ENCODE measurements around the gene ATP11C. TPM values are rescaled to one million over a fixed set of nuclear protein-coding genes. Genes with fewer than 3 reads are reported as not detected.

The ATP11C gene
- total and polyA plus RNA-seq, 2 experiments from 2014 or later: 8.5 to 22.3 TPM

- H3K9me2 ChIP-seq (replicated peaks; ENCODE audit: insufficient read depth): no peaks in the 10 kb centered on the region
- H3K27me3 ChIP-seq: no peaks in the 10 kb centered on the region
- no peak overlapping the region for H3K27ac ChIP-seq
- no peaks in the 10 kb centered on the region for H3K9me3 ChIP-seq (ENCODE audit: low read depth)
- H3K4me1 ChIP-seq (ENCODE audit: insufficient read depth): no peaks in the 10 kb centered on the region
- H3K79me2 ChIP-seq: peaks cover 61% of the 10 kb centered on the region
- 54% methylated on average over 4 of the region's 4 CpGs for WGBS (ENCODE audit: low lambda C conversion rate, missing lambda C conversion rate)
- H2AFZ ChIP-seq: no peak overlapping the region
- H3K4me3 ChIP-seq: peak overlapping the region; percentile 70
- peak overlapping the region; percentile 83 for H3K4me2 ChIP-seq
- TF ChIP-seq EZH2 (IDR thresholded peaks at IDR 0.05; ENCODE audit: borderline replicate concordance) (no peak), CTCF (IDR thresholded peaks at IDR 0.05; ENCODE audit: poor library complexity) (no peak), EZH2phosphoT487 (IDR thresholded peaks at IDR 0.05; ENCODE audit: low read depth, severe bottlenecking, unreplicated experiment) (no peak)
- no peak for DNase-seq (ENCODE audit: low spot score)
- no peaks in the 10 kb centered on the region for H3K36me3 ChIP-seq (replicated peaks; ENCODE audit: insufficient read depth, low read depth)
- H4K20me1 ChIP-seq (ENCODE audit: insufficient read depth, poor library complexity, severe bottlenecking): peaks cover 15% of the 10 kb centered on the region
Measured at GRCh38 chrX:139930401-139930800, 2.5 kb downstream of the ATP11C start.

GRCh38 chrX:139929876-139930275, 3.0 kb downstream of the ATP11C start:
- Histone ChIP-seq H3K27me3 (no peaks in the 10 kb centered on the region), H3K9me2 (replicated peaks; ENCODE audit: insufficient read depth) (no peaks in the 10 kb centered on the region), H3K4me2 (peak overlapping the region; percentile 83), H3K36me3 (replicated peaks; ENCODE audit: insufficient read depth, low read depth) (no peaks in the 10 kb centered on the region), H4K20me1 (ENCODE audit: insufficient read depth, poor library complexity, severe bottlenecking) (peaks cover 15% of the 10 kb centered on the region), H3K27ac (no peak overlapping the region), H3K79me2 (peaks cover 62% of the 10 kb centered on the region), H2AFZ (no peak overlapping the region), H3K4me3 (no peak overlapping the region), H3K9me3 (ENCODE audit: low read depth) (no peaks in the 10 kb centered on the region), H3K4me1 (ENCODE audit: insufficient read depth) (no peaks in the 10 kb centered on the region)
- TF ChIP-seq CTCF (IDR thresholded peaks at IDR 0.05; ENCODE audit: poor library complexity) (no peak), EZH2 (IDR thresholded peaks at IDR 0.05; ENCODE audit: borderline replicate concordance) (no peak), EZH2phosphoT487 (IDR thresholded peaks at IDR 0.05; ENCODE audit: low read depth, severe bottlenecking, unreplicated experiment) (no peak)
- no peak for DNase-seq (ENCODE audit: low spot score)
- 59% methylated on average over 5 of the region's 5 CpGs for WGBS (ENCODE audit: low lambda C conversion rate, missing lambda C conversion rate)

- Histone ChIP-seq H3K27ac (no peak overlapping the region), H3K27me3 (no peaks in the 10 kb centered on the region), H3K79me2 (peaks cover 53% of the 10 kb centered on the region), H3K4me3 (no peak overlapping the region), H3K4me2 (no peak overlapping the region), H3K36me3 (replicated peaks; ENCODE audit: insufficient read depth, low read depth) (no peaks in the 10 kb centered on the region), H3K9me3 (ENCODE audit: low read depth) (no peaks in the 10 kb centered on the region), H2AFZ (no peak overlapping the region), H3K9me2 (replicated peaks; ENCODE audit: insufficient read depth) (no peaks in the 10 kb centered on the region), H3K4me1 (ENCODE audit: insufficient read depth) (no peaks in the 10 kb centered on the region), H4K20me1 (ENCODE audit: insufficient read depth, poor library complexity, severe bottlenecking) (peaks cover 5% of the 10 kb centered on the region)
- no peak for TF ChIP-seq CTCF (IDR thresholded peaks at IDR 0.05; ENCODE audit: poor library complexity)
- TF ChIP-seq EZH2 (IDR thresholded peaks at IDR 0.05; ENCODE audit: borderline replicate concordance): no peak
- no peak for TF ChIP-seq EZH2phosphoT487 (IDR thresholded peaks at IDR 0.05; ENCODE audit: low read depth, severe bottlenecking, unreplicated experiment)
- no peak for DNase-seq (ENCODE audit: low spot score)
- 56% methylated on average over 6 of the region's 6 CpGs for WGBS (ENCODE audit: low lambda C conversion rate, missing lambda C conversion rate)
Measured at GRCh38 chrX:139924696-139925095, 8.2 kb downstream of the ATP11C start.

Measured in hepatocyte (in vitro differentiated cells).